Measurements from ENCODE around the gene YEATS4. TPM values are rescaled to one million over a fixed set of nuclear protein-coding genes. Genes with fewer than 3 reads are reported as not detected.

Gene YEATS4
- total RNA-seq, 4 donors from 2014 or later = 12.5 to 34.6 (median 25.8) TPM

DNA sequence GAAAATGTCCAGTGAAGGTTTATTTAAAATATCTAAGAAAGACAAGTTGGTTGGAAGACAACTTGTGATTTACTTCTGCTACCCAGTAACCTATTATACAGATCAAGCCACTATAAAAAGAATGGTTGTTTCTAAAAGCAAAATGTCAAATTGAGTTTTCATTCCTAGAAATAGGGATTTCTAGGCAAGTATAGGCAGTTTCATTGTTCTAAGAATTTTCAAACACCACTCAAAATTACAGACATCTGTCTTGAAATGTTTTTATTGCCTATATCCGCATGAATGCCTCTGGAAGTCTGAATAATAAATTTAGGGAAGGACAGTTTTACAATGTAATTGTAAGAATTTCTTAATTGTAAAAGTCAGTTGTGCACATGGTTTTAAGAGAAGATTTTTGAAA, 8.6 kb downstream of the YEATS4 start:
- DNase-seq (no peak), ATAC-seq (no peak)
- no peaks in the 10 kb centered on the region for H3K4me1 ChIP-seq
- no peak overlapping the region for H3K4me3 ChIP-seq
- in situ Hi-C loops (cut with MboI; ENCODE audit: low sequenced_read_pairs in 4 of 4) = no loop called here
- H3K9me3 ChIP-seq = no peaks in the 10 kb centered on the region
- intact Hi-C loops (cut with DNase I; ENCODE audit: low total_unique reads) = no loop called here
- H3K27ac ChIP-seq = no peak overlapping the region
- H3K27me3 ChIP-seq = no peaks in the 10 kb centered on the region
- TF ChIP-seq, protein P1, sequence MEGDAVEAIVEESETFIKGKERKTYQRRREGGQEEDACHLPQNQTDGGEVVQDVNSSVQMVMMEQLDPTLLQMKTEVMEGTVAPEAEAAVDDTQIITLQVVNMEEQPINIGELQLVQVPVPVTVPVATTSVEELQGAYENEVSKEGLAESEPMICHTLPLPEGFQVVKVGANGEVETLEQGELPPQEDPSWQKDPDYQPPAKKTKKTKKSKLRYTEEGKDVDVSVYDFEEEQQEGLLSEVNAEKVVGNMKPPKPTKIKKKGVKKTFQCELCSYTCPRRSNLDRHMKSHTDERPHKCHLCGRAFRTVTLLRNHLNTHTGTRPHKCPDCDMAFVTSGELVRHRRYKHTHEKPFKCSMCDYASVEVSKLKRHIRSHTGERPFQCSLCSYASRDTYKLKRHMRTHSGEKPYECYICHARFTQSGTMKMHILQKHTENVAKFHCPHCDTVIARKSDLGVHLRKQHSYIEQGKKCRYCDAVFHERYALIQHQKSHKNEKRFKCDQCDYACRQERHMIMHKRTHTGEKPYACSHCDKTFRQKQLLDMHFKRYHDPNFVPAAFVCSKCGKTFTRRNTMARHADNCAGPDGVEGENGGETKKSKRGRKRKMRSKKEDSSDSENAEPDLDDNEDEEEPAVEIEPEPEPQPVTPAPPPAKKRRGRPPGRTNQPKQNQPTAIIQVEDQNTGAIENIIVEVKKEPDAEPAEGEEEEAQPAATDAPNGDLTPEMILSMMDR (IDR thresholded peaks at IDR 0.05 in 4 of 5, conservative IDR thresholded peaks at IDR 0.05 in 1 of 5) = no peak
- TF ChIP-seq POLR2A (IDR thresholded peaks at IDR 0.05) = no peak
- peaks cover 4 to 15% of the 10 kb centered on the region in 2 donors for H3K36me3 ChIP-seq

DNA sequence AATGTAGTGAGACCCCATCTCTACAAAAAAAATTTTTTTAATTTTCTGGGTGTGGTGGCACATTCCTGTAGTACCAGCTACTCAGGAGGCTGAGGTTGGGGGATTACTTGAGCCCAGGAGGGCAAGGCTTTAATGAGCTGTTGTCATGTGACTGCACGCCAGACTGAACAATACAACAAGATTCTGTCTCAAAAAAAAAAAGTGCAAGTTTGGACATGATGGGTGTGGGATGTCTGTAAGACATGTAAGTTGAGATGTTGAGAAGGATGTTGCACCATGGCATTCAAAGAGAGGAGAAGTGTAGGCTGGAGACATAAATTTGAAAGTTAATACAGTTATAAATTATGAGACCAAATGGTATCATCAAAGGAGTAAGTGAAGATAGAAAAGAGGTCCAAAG, 23.5 kb downstream of the YEATS4 start:
- Histone ChIP-seq H3K4me1 (no peaks in the 10 kb centered on the region), H3K27ac (no peak overlapping the region), H3K27me3 (no peaks in the 10 kb centered on the region), H3K36me3 (no peaks in the 10 kb centered on the region), H3K9me3 (no peaks in the 10 kb centered on the region), H3K4me3 (no peak overlapping the region)
- DNase-seq (no peak), ATAC-seq (no peak)
- intact Hi-C loops (cut with DNase I; ENCODE audit: low total_unique reads) = no loop called here
- TF ChIP-seq, protein P1 (IDR thresholded peaks at IDR 0.05 in 4 of 5, conservative IDR thresholded peaks at IDR 0.05 in 1 of 5) = no peak
- no peak for TF ChIP-seq POLR2A (IDR thresholded peaks at IDR 0.05)
- in situ Hi-C loops (cut with MboI; ENCODE audit: low sequenced_read_pairs in 4 of 4) = no loop called here

DNA sequence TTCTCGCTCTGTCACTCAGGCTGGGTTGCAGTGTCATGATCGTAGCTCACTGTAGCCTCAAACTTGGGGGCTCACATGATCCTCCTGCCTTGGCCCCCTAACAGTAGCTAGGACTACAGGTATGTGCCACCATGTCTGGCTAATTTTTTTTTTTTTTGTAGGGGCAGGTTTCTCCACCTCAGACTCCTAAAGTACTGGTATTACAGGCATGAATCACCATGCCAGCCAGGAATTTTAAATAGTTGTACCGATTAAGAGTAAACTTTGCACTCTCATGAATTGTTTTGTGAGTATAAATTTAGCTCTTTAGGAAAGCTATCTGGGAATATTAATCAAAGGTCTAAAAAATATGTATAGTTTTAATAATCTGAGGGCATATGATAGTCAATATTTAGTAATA, 25.5 kb downstream of the YEATS4 start:
- ATAC-seq (no peak), DNase-seq (no peak)
- Histone ChIP-seq H3K4me1 (no peaks in the 10 kb centered on the region), H3K4me3 (no peak overlapping the region), H3K27ac (no peak overlapping the region), H3K9me3 (no peaks in the 10 kb centered on the region), H3K36me3 (no peaks in the 10 kb centered on the region), H3K27me3 (no peaks in the 10 kb centered on the region)
- TF ChIP-seq, protein P1 (IDR thresholded peaks at IDR 0.05 in 4 of 5, conservative IDR thresholded peaks at IDR 0.05 in 1 of 5) = no peak
- TF ChIP-seq POLR2A (IDR thresholded peaks at IDR 0.05) = no peak
- in situ Hi-C loops (cut with MboI; ENCODE audit: low sequenced_read_pairs in 4 of 4) = no loop called here
- intact Hi-C loops (cut with DNase I; ENCODE audit: low total_unique reads) = no loop called here

DNA sequence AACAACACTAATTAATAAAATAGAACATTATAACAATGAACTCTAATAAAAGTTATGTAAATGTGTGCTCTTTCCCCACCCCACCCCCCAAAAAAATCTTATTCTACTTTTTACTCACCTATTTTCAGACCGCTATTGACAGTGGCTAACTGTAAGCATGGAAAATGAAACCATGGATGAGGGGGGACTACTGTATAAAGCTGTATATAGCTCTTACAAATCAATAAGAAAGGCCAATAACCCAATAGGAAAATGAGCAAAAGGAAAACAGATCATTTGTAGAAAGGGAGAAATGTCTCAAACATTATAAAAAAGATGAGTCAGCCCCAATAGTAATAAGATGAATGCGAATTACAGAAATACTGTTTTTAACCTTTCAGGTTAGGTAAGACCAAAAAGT, 27.4 kb downstream of the YEATS4 start:
- no peaks in the 10 kb centered on the region for H3K36me3 ChIP-seq
- H3K27me3 ChIP-seq = no peaks in the 10 kb centered on the region
- intact Hi-C loops (cut with DNase I; ENCODE audit: low total_unique reads) = no loop called here
- no peak overlapping the region for H3K4me3 ChIP-seq
- TF ChIP-seq, protein P1 (IDR thresholded peaks at IDR 0.05 in 4 of 5, conservative IDR thresholded peaks at IDR 0.05 in 1 of 5) = no peak
- no peak for TF ChIP-seq POLR2A (IDR thresholded peaks at IDR 0.05)
- no peak for DNase-seq
- H3K27ac ChIP-seq = no peak overlapping the region
- ATAC-seq = no peak
- H3K9me3 ChIP-seq = no peaks in the 10 kb centered on the region
- no peaks in the 10 kb centered on the region for H3K4me1 ChIP-seq
- in situ Hi-C loops (cut with MboI; ENCODE audit: low sequenced_read_pairs in 4 of 4) = no loop called here

DNA sequence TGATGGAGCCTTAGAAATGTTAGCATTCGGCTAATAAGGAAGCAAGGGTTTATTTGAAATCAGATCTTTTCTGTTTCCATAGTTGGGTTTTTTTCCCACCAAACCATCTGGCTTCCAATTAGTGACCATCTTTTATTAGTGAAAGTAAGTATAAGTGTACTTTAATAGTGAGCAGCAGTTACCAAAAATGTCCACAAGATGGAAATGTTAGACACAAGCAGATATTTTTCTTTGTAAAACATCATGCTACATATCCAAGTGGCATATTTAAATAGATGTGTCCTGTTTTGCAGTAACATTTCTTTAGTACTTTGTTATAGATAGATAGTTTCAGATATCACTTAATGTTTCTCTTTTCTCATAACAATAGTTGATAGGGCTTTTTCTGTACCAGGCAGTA, 28.8 kb downstream of the YEATS4 start:
- in situ Hi-C loops (cut with MboI; ENCODE audit: low sequenced_read_pairs in 4 of 4) = no loop called here
- ATAC-seq = no peak
- TF ChIP-seq, protein P1 (IDR thresholded peaks at IDR 0.05 in 4 of 5, conservative IDR thresholded peaks at IDR 0.05 in 1 of 5) = peak in 4 of 5 experiments; percentile 17 to 46 (median 40)
- TF ChIP-seq POLR2A (IDR thresholded peaks at IDR 0.05) = no peak
- Histone ChIP-seq H3K4me1 (no peaks in the 10 kb centered on the region), H3K4me3 (no peak overlapping the region), H3K9me3 (no peaks in the 10 kb centered on the region), H3K27me3 (no peaks in the 10 kb centered on the region), H3K36me3 (no peaks in the 10 kb centered on the region), H3K27ac (no peak overlapping the region)
- DNase-seq = no peak
- intact Hi-C loops (cut with DNase I; ENCODE audit: low total_unique reads) = no loop called here
